K562 (cell line): ENCODE measurements around the gene LATS2. TPM values are rescaled to one million over a fixed set of nuclear protein-coding genes. Genes with fewer than 3 reads are reported as not detected.

Experiments
- ATAC-seq: fragments of 200-7000 bp; cut with Tn5 transposase; 3 replicates; pipeline ENCODE4 v1.9.1; 2020; ENCODE audit warnings: moderate library complexity
- BruUV-seq: library from RNA; stranded (reverse); fragments of 400-500 nt; replicated peaks from 2 replicates; lab custom pipeline; 2021; lab: Mats Ljungman, UMichigan
- CTCF ChIA-PET: fragments of 300-600 bp; formaldehyde crosslinking; extraction: SDS; loops from one replicate; lab custom pipeline; 2021; ENCODE audit warnings: low intra/inter-chr PET ratio; lab: Yijun Ruan, JAX
- POLR2A ChIA-PET: fragments of 300-600, 350-650 bp; sonication (Branson Sonifier 250); formaldehyde crosslinking; extraction: SDS; loops from one replicate; lab custom pipeline; 2021; ENCODE audit warnings: antibody characterized with exemption, inconsistent platforms; lab: Yijun Ruan, JAX
- DNase-seq, 4 experiments: peaks; one replicate each; pipeline versions ENCODE4 v3.0.0 to v3.0.0-alpha.2; 2011 to 2018; ENCODE audit warnings: low spot score in 3 of 4, mixed read lengths in 3 of 4; ENCODE audit errors: extremely low read depth in 1 of 4
- FAIRE-seq: peaks from 2 replicates; lab custom pipeline; 2011; peaks lifted over from hg19 to GRCh38; lab: Jason Lieb, UNC
- H2AFZ ChIP-seq: 2 replicates; pipeline ENCODE4 v1.6.0; 2011; ENCODE audit warnings: low read depth, low read length, control low read depth, inconsistent platforms
- H3K27ac ChIP-seq: fragments of 200-600 bp; 3 replicates; pipeline ENCODE4 v1.8.0; 2011; ENCODE audit warnings: low read depth, mild to moderate bottlenecking, control low read depth, inconsistent platforms, low read length, moderate library complexity, mixed read lengths; ENCODE audit errors: extremely low read depth
- H3K27me3 ChIP-seq, 2 experiments: fragments of 300-600 bp in 1 of 2; 2 replicates in 1 of 2; 3 replicates in 1 of 2; pipeline versions ENCODE4 v1.6.0 to v1.8.0; 2011; ENCODE audit warnings: inconsistent platforms in 2 of 2, low read length in 2 of 2, mild to moderate bottlenecking in 1 of 2, mixed read lengths in 1 of 2, moderate library complexity in 1 of 2; ENCODE audit not compliant: control insufficient read depth in 2 of 2, insufficient read depth in 2 of 2
- H3K36me3 ChIP-seq: fragments of 300-600 bp; 3 replicates; pipeline ENCODE4 v1.8.0; 2011; ENCODE audit warnings: mild to moderate bottlenecking, low read length, inconsistent platforms; ENCODE audit not compliant: control insufficient read depth, insufficient read depth
- H3K4me1 ChIP-seq, 2 experiments: fragments of 200-600 bp in 1 of 2; replicated peaks in 1 of 2; 2 replicates in 1 of 2; 3 replicates in 1 of 2; pipeline versions ENCODE4 v1.5.1 to v1.8.0; 2011; ENCODE audit warnings: inconsistent platforms in 2 of 2, low read length in 2 of 2, mild to moderate bottlenecking in 1 of 2, mixed read lengths in 1 of 2, moderate library complexity in 1 of 2; ENCODE audit not compliant: control insufficient read depth in 2 of 2, insufficient read depth in 2 of 2
- H3K4me2 ChIP-seq: 2 replicates; pipeline ENCODE4 v1.6.1; 2011; ENCODE audit warnings: low read length, control low read depth, inconsistent platforms, mixed read lengths; ENCODE audit not compliant: insufficient read depth
- H3K4me3 ChIP-seq: fragments of 200-600 bp; sonication (generic), shearing (Covaris generic); 2 replicates; pipeline ENCODE4 v1.5.1; 2016; ENCODE audit warnings: control low read depth, inconsistent platforms
- H3K79me2 ChIP-seq: fragments of 200-600 bp; 3 replicates; pipeline ENCODE4 v1.8.0; 2011; ENCODE audit warnings: low read length, inconsistent platforms; ENCODE audit not compliant: control insufficient read depth, insufficient read depth
- H3K9ac ChIP-seq, 2 experiments: 2 replicates each; pipeline versions ENCODE4 v1.6.0 to v1.6.1; 2011; ENCODE audit warnings: low read depth in 2 of 2, low read length in 2 of 2, control low read depth in 1 of 2, inconsistent platforms in 1 of 2, mild to moderate bottlenecking in 1 of 2, mixed read lengths in 1 of 2; ENCODE audit not compliant: insufficient read depth in 1 of 2
- H3K9me1 ChIP-seq: one replicate; pipeline ENCODE4 v1.6.0; 2011; ENCODE audit warnings: inconsistent platforms, mild to moderate bottlenecking, low read length, moderate library complexity; ENCODE audit not compliant: control insufficient read depth, insufficient read depth
- H3K9me3 ChIP-seq: replicated peaks from 2 replicates; pipeline ENCODE4 v1.5.1; 2011; ENCODE audit warnings: low read depth, low read length, inconsistent platforms; ENCODE audit not compliant: control insufficient read depth, insufficient read depth
- H4K20me1 ChIP-seq: replicated peaks from 2 replicates; pipeline ENCODE4 v1.6.1; 2011; ENCODE audit warnings: low read length, inconsistent platforms, mixed read lengths; ENCODE audit not compliant: control insufficient read depth, insufficient read depth
- COPS2 ChIP-seq: fragments of 450-650 bp; conservative IDR thresholded peaks from 2 replicates; pipeline ENCODE4 v1.6.1; 2016; ENCODE audit warnings: mild to moderate bottlenecking, moderate library complexity
- CXXC5 ChIP-seq: fragments of 250-450 bp; sonication (Bioruptor Pico); IDR thresholded peaks from 2 replicates; pipeline ENCODE4 v1.8.0; 2022; ENCODE audit warnings: inconsistent platforms, mild to moderate bottlenecking, moderate library complexity
- ERF ChIP-seq: fragments of 450-650 bp; formaldehyde crosslinking; IDR thresholded peaks from 2 replicates; pipeline ENCODE4 v1.4.0; 2020; ENCODE audit warnings: mild to moderate bottlenecking, mixed read lengths
- ESRRB ChIP-seq: fragments of 250-450 bp; sonication (Bioruptor Pico); IDR thresholded peaks from 2 replicates; pipeline ENCODE4 v1.5.0; 2020; ENCODE audit warnings: mild to moderate bottlenecking, moderate library complexity, borderline replicate concordance
- JUNB ChIP-seq: fragments of 450-650 bp; formaldehyde crosslinking; conservative IDR thresholded peaks from 2 replicates; pipeline ENCODE4 v1.4.0; 2020; ENCODE audit warnings: mild to moderate bottlenecking
- KAT7 ChIP-seq: sonication (generic); formaldehyde crosslinking; IDR thresholded peaks from 2 replicates; pipeline ENCODE4 v1.8.0; 2022; ENCODE audit warnings: missing genetic modification reagents, mild to moderate bottlenecking, borderline replicate concordance
- NEUROD1 ChIP-seq: fragments of 150-350 bp; IDR thresholded peaks from 2 replicates; pipeline ENCODE4 v1.6.1; 2014; ENCODE audit warnings: borderline replicate concordance, low read length, low read depth; ENCODE audit not compliant: partially characterized antibody
- NRF1 ChIP-seq, 2 experiments: fragments of 450-650 bp; IDR thresholded peaks in 1 of 2; conservative IDR thresholded peaks in 1 of 2; 2 replicates each; pipeline ENCODE4 v1.6.1; 2014; ENCODE audit warnings: mild to moderate bottlenecking in 2 of 2
- TGIF2 ChIP-seq: sonication (generic); formaldehyde crosslinking; IDR thresholded peaks from 2 replicates; pipeline ENCODE4 v1.8.1; 2022; ENCODE audit warnings: mild to moderate bottlenecking, missing genetic modification reagents, moderate library complexity
- TRIM24 ChIP-seq, 2 experiments: fragments of 450-650 bp; IDR thresholded peaks; 2 replicates each; pipeline ENCODE4 v1.6.1; 2016
- ZBTB1 ChIP-seq: sonication (generic); formaldehyde crosslinking; IDR thresholded peaks from 2 replicates; pipeline ENCODE4 v1.8.1; 2023; ENCODE audit warnings: missing genetic modification reagents, low read depth, mild to moderate bottlenecking, borderline replicate concordance
- ZBTB8A ChIP-seq: fragments of 450-650 bp; IDR thresholded peaks from 2 replicates; pipeline ENCODE4 v1.6.1; 2018; ENCODE audit warnings: mild to moderate bottlenecking, moderate library complexity; ENCODE audit not compliant: partially characterized antibody
- ZNF134 ChIP-seq: fragments of 250-450 bp; sonication (Bioruptor Pico); conservative IDR thresholded peaks from 2 replicates; pipeline ENCODE4 v1.4.0; 2020
- ZNF347 ChIP-seq: fragments of 450-650 bp; formaldehyde crosslinking; IDR thresholded peaks from 2 replicates; pipeline ENCODE4 v1.4.0; 2020; ENCODE audit warnings: low read depth, mild to moderate bottlenecking, moderate library complexity
- ZNF76 ChIP-seq: fragments of 250-450 bp; sonication (Bioruptor Pico); IDR thresholded peaks from 2 replicates; pipeline ENCODE4 v1.4.0; 2020; ENCODE audit warnings: mild to moderate bottlenecking, moderate library complexity, borderline replicate concordance
- ZNF79 ChIP-seq: fragments of 250-450 bp; sonication (Bioruptor Pico); IDR thresholded peaks from 2 replicates; pipeline ENCODE4 v1.4.0; 2020; ENCODE audit warnings: low read depth, mild to moderate bottlenecking, moderate library complexity
- WGBS: fragments of 100-300 bp; shearing (Covaris generic); methylation state at CpG from one replicate; pipeline ENCODE4 v1.1.6; 2016; ENCODE audit warnings: low coverage, mixed read lengths; ENCODE audit not compliant: insufficient coverage; ENCODE audit errors: missing lambda C conversion rate; 5-methylcytosine and 5-hydroxymethylcytosine counted together
- in situ Hi-C: fragments of 300-500 bp; cut with MboI; formaldehyde crosslinking; loops from 4 replicates; pipeline ENCODE4 v1.15.0; 2018; ENCODE audit warnings: inconsistent platforms, mixed read lengths
- intact Hi-C: fragments of 100-400 bp; cut with micrococcal nuclease; formaldehyde crosslinking; loops from 2 replicates; pipeline ENCODE4 v1.14.2; 2022
- polyA plus RNA-seq, 8 experiments: library from polyadenylated mRNA; depleted of rRNA in 4 of 8; stranded (reverse) in 5 of 8; unstranded in 3 of 8; fragments of >200 nt; fragmentation: Nextera tagmentation in 2 of 8; fragmentation: Illumina TruSeq in 1 of 8; extraction: Ambion mirVana in 2 of 8; extraction: Trizol in 1 of 8; gene quantifications; 2 replicates each; pipeline versions ENCODE4 v1.2.1 to v1.2.3, GENCODE V29; 2011 to 2014; ENCODE audit warnings: inconsistent platforms in 1 of 8, missing spikeins in 1 of 8
- total RNA-seq, 7 experiments: library from RNA; depleted of rRNA in 6 of 7; stranded (reverse); fragments of >200 nt in 6 of 7; fragmentation: Illumina TruSeq in 2 of 7; extraction: Trizol in 2 of 7; gene quantifications; 2 replicates each; pipeline versions ENCODE4 v1.2.1 to v1.2.3, GENCODE V29; 2011 to 2021; ENCODE audit warnings: low replicate concordance in 1 of 7

Gene LATS2
- total and polyA plus RNA-seq, 9 of the 15 experiments (the other 6 are each of a cell fraction or from before 2014, with no cell fraction given): 0.18 to 3.7 (median 0.76) TPM

- no peaks in the 10 kb centered on the region for H3K9me1 ChIP-seq
- intact Hi-C loops: no loop called here
- DNase-seq (no peak), ATAC-seq (no peak), FAIRE-seq (no peak)
- POLR2A ChIA-PET: no interaction called here
- H3K4me3 ChIP-seq: no peak overlapping the region
- 60% methylated on average over 16 of the region's 18 CpGs for WGBS
- H3K4me1 ChIP-seq: no peaks in the 10 kb centered on the region
- no peaks in the 10 kb centered on the region for H4K20me1 ChIP-seq
- no peaks in the 10 kb centered on the region for H3K27me3 ChIP-seq
- no TSS peak for BruUV-seq
- no peaks in the 10 kb centered on the region for H3K36me3 ChIP-seq
- in situ Hi-C loops: no loop called here
- no peak overlapping the region; a peak in 1 of 4 replicates for H3K9ac ChIP-seq
- no peaks in the 10 kb centered on the region for H3K79me2 ChIP-seq
- H2AFZ ChIP-seq: no peak overlapping the region
- CTCF ChIA-PET: no interaction called here
- H3K4me2 ChIP-seq: no peak overlapping the region
- H3K27ac ChIP-seq: no peak overlapping the region
- TF ChIP-seq ERF (CRISPR knock-in tag): no peak
- no peaks in the 10 kb centered on the region for H3K9me3 ChIP-seq
Measured at GRCh38 chr13:20981370-20982095, 79.9 kb downstream of the LATS2 start.

GRCh38 chr13:20980899-20981298 is 80.5 kb downstream of the LATS2 start:
- no peaks in the 10 kb centered on the region for H3K27me3 ChIP-seq
- no TSS peak for BruUV-seq
- CTCF ChIA-PET: no interaction called here
- H3K79me2 ChIP-seq: no peaks in the 10 kb centered on the region
- no peaks in the 10 kb centered on the region for H3K9me3 ChIP-seq
- no peaks in the 10 kb centered on the region for H3K4me1 ChIP-seq
- in situ Hi-C loops (no loop called here), intact Hi-C loops (no loop called here)
- no peak for ATAC-seq
- DNase-seq: no peak
- POLR2A ChIA-PET: interaction anchor here (0.6 kb wide), 1 partner anchor 157 kb away, joined by 3 read pairs; no protein-coding TSS in a partner anchor
- no peaks in the 10 kb centered on the region for H3K36me3 ChIP-seq
- TF ChIP-seq ZBTB1: no peak
- TF ChIP-seq COPS2: no peak
- no peak for TF ChIP-seq ZNF79 (CRISPR knock-in tag)
- TF ChIP-seq TRIM24 (IDR thresholded peaks at IDR 0.05): no peak
- TF ChIP-seq ZNF134 (CRISPR knock-in tag): no peak
- TF ChIP-seq CXXC5 (CRISPR knock-in tag): no peak
- TF ChIP-seq NEUROD1: no peak
- no peak for TF ChIP-seq KAT7 (CRISPR knock-in tag)
- TF ChIP-seq ZNF76 (CRISPR knock-in tag): no peak
- TF ChIP-seq ZBTB8A: no peak
- TF ChIP-seq NRF1 (conservative IDR thresholded peaks at IDR 0.05 in 1 of 2, IDR thresholded peaks at IDR 0.05 in 1 of 2): no peak
- no peak for TF ChIP-seq JUNB
- TF ChIP-seq ZNF347 (CRISPR knock-in tag): no peak
- no peak for TF ChIP-seq ESRRB (CRISPR knock-in tag)
- no peak for TF ChIP-seq TGIF2 (CRISPR knock-in tag)
- no peak for FAIRE-seq
- no peak overlapping the region for H3K4me3 ChIP-seq
- H3K9me1 ChIP-seq: no peaks in the 10 kb centered on the region
- 42% methylated on average over 4 of the region's 4 CpGs for WGBS
- no peak overlapping the region for H3K4me2 ChIP-seq
- no peak overlapping the region for H2AFZ ChIP-seq
- H3K27ac ChIP-seq: no peak overlapping the region
- H4K20me1 ChIP-seq: no peaks in the 10 kb centered on the region
- no peak overlapping the region for H3K9ac ChIP-seq
